Eye (tissue), 1 donor: ENCODE results near the gene TEX101.

Experiments
- DNase-seq: peaks from one replicate; pipeline ENCODE4 v3.0.0-alpha.2; 2015

TEX101 gene

DNA sequence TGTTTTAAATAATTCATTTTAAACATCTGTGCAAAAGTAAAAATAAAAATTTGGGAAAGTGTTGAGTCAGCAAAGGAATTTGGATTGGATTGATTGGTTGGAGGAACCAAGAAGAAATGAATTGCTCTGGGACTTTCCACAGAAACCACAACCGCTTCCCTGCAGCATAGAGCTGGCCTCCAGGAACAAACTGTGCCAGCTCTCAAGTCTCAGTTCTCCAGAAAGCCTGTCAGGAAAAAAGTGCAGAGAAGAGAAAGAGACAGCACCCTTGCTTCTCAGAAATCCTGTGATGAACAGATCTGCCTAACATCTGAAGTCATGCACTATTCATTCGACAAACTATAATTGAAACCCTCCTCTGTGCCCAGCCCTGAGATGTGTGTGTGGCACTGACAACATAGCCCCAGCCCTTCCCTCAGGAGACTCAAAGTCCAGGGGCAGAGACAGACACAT is 35.9 kb downstream of the TEX101 start:
- DNase-seq, result no peak

GRCh38 chr19:43452582-43452981 is 37.9 kb downstream of the TEX101 start:
- DNase-seq, result no peak

DNA sequence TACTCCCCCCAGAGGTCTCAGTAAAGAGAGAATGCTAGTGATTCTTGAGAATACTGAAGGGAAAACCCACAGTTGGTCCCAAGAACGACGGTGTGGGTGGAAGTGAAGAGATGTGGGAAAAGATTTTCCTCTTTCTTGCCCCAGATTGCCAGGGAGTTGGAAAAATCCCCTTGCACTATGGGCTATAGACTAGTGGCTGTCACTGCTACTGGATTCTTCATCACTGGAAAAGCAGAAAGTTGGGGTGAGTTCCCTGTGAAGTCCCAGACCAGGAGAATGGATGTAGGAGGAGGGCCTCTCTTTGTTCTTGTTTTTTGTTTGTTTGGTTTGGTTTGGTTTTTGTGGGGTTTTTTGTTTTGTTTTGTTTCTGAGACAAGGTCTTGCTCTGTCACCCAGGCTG is 39.3 kb downstream of the TEX101 start:
- no peak for DNase-seq

GRCh38 chr19:43455321-43456113 is 40.8 kb downstream of the TEX101 start:
- DNase-seq, result no peak

GRCh38 chr19:43457809-43458208 is 43.1 kb downstream of the TEX101 start:
- no peak for DNase-seq

- no peak for DNase-seq
These were observed 45.8 kb downstream of the TEX101 start for GRCh38 chr19:43460362-43461016.

DNA sequence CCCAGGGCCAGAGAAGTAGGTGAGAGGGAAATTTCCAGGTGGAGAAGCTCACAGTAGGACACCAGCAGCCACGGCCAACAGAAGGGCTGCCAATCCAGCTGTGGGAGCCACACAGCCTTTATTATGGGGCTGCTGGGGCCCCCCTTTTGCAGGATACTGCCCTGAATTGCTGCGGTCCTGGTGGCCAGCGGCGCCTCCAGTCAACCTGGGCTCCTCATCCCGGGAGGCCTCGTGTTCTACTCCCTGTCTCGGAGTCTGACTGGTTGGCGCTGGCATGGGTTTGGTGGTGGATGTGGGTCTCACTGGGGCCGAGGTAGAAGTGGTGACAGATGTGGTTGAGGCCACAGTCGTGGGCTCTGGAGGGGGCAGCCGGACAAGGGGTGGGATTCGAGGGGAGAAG is 46.6 kb downstream of the TEX101 start:
- no peak for DNase-seq

- DNase-seq, result no peak
These were observed 47.7 kb downstream of the TEX101 start for GRCh38 chr19:43462383-43462782.

DNA sequence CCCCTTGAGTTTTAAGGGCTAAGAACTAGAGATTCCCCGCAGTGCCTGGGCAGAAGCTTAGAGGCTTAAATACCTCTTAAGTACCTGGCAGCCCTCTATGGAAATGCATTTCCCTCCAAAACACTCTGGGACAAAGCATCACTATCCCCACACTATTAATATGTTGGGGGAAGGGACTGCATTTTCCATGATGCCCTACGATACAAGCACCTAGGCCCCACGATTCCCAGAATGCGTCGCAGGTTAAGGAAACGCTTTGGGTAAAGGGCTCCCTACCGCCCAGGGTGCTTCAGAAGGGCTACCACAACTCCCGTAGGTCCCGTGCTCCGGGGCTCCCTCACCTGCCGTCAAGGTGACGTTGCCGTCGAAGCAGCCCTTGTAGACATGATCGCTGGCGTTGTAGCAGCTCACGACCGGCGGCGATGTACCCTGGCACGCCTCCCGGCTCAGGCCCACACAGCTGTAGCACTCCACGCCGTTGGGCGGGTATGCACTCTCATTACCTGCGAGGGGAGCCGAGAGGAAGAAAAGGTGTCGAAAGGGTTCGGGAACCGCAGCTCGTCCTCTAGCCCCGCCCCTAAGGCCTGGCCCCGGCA is 48.2 kb downstream of the TEX101 start:
- DNase-seq, result no peak

GRCh38 chr19:43463381-43464133 is 48.9 kb downstream of the TEX101 start:
- DNase-seq, result peak; percentile 97

DNA sequence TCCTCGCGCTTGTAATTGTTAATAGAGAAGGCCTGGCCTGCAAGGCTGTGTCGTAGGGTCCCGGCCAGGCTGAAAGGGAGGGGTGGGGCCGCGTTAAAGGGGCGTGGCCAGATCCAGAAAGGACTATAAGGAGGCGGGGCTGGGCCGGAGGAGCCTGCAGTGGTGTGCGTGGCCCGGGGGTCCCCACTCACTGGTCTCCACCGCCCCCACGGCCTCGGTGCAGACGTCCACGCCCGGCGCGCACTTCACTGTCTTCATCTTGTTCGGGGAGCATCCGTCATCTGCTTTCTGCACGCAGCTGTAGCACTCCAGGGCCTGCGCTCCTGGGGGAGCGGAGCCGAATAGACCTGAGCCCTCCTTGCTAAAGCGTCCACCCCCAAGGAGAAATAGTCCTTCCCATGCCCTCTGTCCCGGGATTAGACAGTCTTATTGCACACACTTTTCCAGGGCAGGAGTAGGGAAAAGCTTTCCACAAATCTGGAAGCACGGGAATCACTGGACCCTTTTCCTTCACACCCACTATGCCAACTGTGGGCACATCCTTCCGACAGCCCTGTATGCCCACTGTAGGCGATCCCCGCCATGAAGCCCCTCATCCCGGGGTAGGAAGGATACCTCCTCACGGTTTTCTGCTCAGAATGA is 49.6 kb downstream of the TEX101 start:
- no peak for DNase-seq

DNA sequence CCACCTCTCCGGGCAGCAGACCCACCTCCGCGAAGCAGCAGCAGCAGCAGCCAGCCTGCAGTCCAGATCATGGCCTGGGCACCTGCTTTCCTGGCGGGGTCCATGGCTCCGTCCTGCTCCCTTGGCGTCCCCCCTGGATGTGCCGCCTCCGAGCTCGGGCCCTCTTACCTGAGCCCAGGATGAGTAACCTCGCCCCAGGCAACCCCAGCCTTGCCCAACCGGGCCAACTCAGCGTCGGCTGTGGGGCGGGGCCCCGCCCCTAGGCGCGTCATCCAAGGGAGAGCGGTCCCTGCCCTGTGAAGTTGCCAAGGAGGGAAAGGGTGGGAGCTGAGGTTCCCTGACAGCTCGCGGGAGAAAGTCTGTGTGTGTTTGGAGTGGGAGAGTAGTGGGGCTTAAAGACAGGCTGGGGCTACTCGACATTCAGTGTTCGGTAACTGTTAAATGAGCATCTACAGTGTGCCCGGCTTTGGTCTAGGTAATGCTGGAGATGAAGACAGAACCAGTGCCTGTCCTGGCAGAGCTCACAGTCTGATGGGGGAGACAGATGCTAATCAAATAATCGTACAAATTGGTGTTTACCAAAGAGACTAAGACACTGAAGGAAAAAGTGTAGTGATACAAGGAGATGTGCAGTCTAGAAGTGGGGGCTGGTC is 50.9 kb downstream of the TEX101 start, which contains the start of gene LYPD3:
Gene LYPD3, minus strand, starts transcription at position 141 of the 653 bp plus-strand sequence. Its CDS starts 37 bp downstream, at position 104.
- no peak for DNase-seq

DNA sequence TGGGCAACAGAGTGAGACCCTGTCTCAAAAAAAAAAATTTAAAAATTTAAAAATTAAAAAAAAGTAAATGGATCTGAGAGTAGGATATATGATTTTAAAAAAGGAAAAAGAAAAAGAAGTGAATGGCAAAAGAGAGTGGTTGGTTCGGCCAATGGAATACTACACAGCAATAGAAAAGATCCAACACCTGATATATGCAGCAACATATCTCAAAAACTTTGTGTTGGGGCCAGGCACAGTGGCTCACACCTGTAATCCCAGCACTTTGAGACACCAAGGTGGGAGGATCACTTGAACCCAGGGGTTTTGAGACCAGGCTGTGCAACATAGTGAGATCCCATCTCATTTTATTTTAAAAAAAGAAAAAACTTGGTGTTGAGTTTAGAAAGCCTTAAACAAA is 52.1 kb downstream of the TEX101 start:
- no peak for DNase-seq

- DNase-seq, result no peak
These were observed 52.6 kb downstream of the TEX101 start for GRCh38 chr19:43467276-43467675.

DNA sequence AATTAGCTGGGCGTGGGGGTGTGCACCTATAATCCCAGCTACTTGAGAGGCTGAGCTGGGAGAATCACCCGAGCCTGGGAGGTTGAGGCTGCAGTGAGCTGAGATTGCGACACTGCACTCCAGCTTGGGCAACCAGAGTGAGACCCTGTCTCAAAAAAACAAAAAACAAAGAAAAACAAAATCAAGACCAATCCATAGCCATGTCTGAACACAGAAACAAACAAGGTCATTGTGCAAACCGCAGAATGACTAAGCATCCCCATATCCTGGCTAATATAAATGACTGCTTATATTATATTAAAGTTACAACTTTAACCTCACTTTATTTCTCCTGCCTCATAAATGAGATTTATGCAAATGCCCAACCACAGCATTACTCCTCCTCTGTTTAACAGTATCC is 53.0 kb downstream of the TEX101 start:
- DNase-seq, result no peak
